Prostate gland (tissue), 2 donors: ENCODE measurements around the gene HACL1. TPM values are rescaled to one million over a fixed set of nuclear protein-coding genes. Genes with fewer than 3 reads are reported as not detected.
A peak's percentile ranks its signal among the peaks of the same experiment; 100 is the strongest.
"Not testable (repeated sequence)": the region's sequence is repeated elsewhere in the genome, so short reads cannot be mapped to it uniquely, and the experiment has no call there.

Experiments
- DNase-seq: peaks from one replicate; pipeline ENCODE4 v3.0.0-alpha.2; 2019; ENCODE audit warnings: low spot score
- H3K27ac ChIP-seq, 2 donors: fragments of 200-600 bp; sonication (generic); 2 replicates each; pipeline ENCODE4 v1.5.1; 2017 to 2019
- H3K27me3 ChIP-seq: fragments of 200-600 bp; sonication (generic); replicated peaks from 2 replicates; pipeline ENCODE4 v1.5.1; 2019; ENCODE audit not compliant: insufficient read depth
- H3K36me3 ChIP-seq, 2 donors: fragments of 200-600 bp; sonication (generic); 1 replicate in 1 of 2; 2 replicates in 1 of 2; pipeline versions ENCODE4 v1.5.1 to v1.8.1; 2017 to 2019
- H3K4me1 ChIP-seq: fragments of 200-600 bp; sonication (generic); replicated peaks from 2 replicates; pipeline ENCODE4 v1.5.1; 2019
- H3K4me3 ChIP-seq, 2 donors: fragments of 200-600 bp; sonication (generic); 2 replicates each; pipeline ENCODE4 v1.5.1; 2017 to 2019
- H3K9me3 ChIP-seq: fragments of 200-600 bp; sonication (generic); 2 replicates; pipeline ENCODE4 v1.5.1; 2017
- POLR2A ChIP-seq: fragments of 450-650 bp; IDR thresholded peaks from one replicate; pipeline ENCODE4 v1.6.1; 2016; ENCODE audit warnings: antibody characterized with exemption, mild to moderate bottlenecking
- POLR2AphosphoS5 ChIP-seq: sonication (generic); formaldehyde crosslinking; IDR thresholded peaks from one replicate; pipeline ENCODE4 v1.6.1; 2017; ENCODE audit warnings: antibody characterized with exemption
- WGBS: methylation state at CpG from one replicate; pipeline ENCODE4 v1.1.5; 2018; 5-methylcytosine and 5-hydroxymethylcytosine counted together
- intact Hi-C: fragments of 100-400 bp; cut with DNase I; formaldehyde crosslinking; loops from one replicate; pipeline ENCODE4 v1.14.2; 2022
- total RNA-seq, 2 donors: library from RNA; depleted of rRNA; stranded (reverse); fragments of >200 nt; gene quantifications; one replicate each; pipeline ENCODE4 v1.1.0, GENCODE V29; 2016
- TF ChIP-seq, protein P1 (sequence below), 4 experiments: fragments of 200-600 bp in 2 of 4; fragments of 450-650 bp in 2 of 4; sonication (generic) in 2 of 4; IDR thresholded peaks; 1 replicate in 3 of 4; 2 replicates in 1 of 4; pipeline ENCODE4 v1.5.1; 2016 to 2019; ENCODE audit warnings: antibody characterized with exemption in 4 of 4, mild to moderate bottlenecking in 2 of 4, moderate library complexity in 2 of 4

Gene HACL1
- total RNA-seq, 2 donors from 2014 or later: 27.9 to 30.6 TPM

DNA sequence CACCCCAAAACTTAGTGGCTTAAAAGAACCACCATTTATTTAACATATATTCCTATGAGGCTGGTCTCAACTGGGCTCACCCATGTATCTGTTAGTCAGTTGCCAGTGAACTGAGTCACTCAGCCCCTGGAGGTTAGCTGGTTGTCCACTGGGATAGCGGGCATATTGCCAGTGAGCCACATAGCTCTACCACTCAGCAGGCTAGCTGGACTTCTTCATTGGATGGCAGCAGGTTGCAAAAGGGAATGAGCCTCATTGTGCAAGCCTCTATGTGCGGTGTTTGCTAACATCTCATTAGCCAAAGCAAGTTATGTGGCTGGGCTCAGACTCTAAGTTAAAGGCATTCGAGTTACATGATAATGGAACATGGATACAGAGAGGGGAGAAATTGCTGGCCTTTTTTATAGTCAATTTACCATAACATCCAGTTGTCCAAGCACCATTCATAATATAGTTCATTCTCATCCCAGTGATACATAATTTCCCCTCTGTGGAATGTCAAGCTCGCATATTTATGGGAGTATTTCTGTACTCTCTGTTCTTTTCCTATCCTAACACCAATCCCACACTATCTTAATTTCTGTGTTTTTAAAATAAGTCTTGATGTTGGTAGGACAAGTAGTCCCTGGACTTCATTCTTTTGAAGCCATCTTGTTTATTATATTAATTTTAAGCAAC lies 8.9 kb upstream of the HACL1 start:
- 82% methylated on average over 4 of the region's 4 CpGs for WGBS
- no peak for TF ChIP-seq POLR2A
- TF ChIP-seq, protein P1, sequence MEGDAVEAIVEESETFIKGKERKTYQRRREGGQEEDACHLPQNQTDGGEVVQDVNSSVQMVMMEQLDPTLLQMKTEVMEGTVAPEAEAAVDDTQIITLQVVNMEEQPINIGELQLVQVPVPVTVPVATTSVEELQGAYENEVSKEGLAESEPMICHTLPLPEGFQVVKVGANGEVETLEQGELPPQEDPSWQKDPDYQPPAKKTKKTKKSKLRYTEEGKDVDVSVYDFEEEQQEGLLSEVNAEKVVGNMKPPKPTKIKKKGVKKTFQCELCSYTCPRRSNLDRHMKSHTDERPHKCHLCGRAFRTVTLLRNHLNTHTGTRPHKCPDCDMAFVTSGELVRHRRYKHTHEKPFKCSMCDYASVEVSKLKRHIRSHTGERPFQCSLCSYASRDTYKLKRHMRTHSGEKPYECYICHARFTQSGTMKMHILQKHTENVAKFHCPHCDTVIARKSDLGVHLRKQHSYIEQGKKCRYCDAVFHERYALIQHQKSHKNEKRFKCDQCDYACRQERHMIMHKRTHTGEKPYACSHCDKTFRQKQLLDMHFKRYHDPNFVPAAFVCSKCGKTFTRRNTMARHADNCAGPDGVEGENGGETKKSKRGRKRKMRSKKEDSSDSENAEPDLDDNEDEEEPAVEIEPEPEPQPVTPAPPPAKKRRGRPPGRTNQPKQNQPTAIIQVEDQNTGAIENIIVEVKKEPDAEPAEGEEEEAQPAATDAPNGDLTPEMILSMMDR (IDR thresholded peaks at IDR 0.05): no peak
- intact Hi-C loops: no loop called here
- no peak overlapping the region for H3K4me3 ChIP-seq
- no peak for DNase-seq
- no peaks in the 10 kb centered on the region for H3K4me1 ChIP-seq
- H3K9me3 ChIP-seq: no peaks in the 10 kb centered on the region
- no peaks in the 10 kb centered on the region for H3K27me3 ChIP-seq
- H3K27ac ChIP-seq: no peak overlapping the region
- no peaks in the 10 kb centered on the region for H3K36me3 ChIP-seq

DNA sequence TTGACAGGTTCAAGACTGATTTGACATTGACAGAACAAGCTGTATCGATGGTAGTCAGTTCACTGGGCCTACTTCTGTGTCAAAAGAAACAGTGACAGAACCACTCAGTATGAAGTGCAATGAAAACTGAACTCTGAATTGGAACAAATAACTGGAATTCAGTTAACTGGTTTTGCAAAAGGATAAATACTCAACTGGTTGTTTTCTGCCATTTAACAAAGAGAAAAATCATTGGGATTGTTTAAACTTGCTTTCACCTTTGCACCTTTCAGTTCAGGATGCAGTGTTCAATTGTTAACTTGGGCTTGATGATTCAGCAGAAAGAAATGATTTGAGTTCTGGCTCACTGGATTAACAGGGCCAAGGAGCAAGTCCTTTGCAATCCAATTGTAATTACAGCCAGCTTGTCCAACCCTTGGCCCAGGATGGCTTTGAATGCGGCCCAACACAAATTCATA lies 5.1 kb upstream of the HACL1 start:
- H3K36me3 ChIP-seq: no peaks in the 10 kb centered on the region
- TF ChIP-seq, protein P1 (IDR thresholded peaks at IDR 0.05): no peak
- TF ChIP-seq POLR2AphosphoS5: no peak
- no peak for TF ChIP-seq POLR2A
- H3K4me3 ChIP-seq: no peak overlapping the region
- H3K4me1 ChIP-seq: no peaks in the 10 kb centered on the region
- no peaks in the 10 kb centered on the region for H3K27me3 ChIP-seq
- H3K27ac ChIP-seq: peak overlapping the region in 1 of 2 donors; percentile 23
- DNase-seq: no peak
- intact Hi-C loops: no loop called here
- no peaks in the 10 kb centered on the region for H3K9me3 ChIP-seq
- WGBS: 63% methylated on average over 2 of the region's 2 CpGs

DNA sequence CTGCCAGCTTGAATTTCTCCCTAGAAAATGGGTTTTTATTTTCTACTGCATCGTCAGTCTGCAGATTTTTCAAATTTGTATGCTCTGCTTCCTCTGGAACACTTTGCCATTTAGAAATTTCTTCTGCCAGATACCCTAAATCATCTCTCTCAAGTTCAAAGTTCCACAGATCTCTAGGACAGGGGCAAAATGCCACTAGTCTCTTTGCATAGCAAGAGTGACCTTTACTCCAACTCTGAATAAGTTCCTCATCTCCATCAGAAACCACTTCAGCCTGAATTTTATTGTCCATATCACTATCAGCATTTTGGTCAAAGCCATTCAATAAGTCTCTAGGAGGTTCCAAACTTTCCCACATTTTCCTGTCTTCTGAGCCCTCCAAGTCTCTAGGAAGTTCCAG lies 3.2 kb upstream of the HACL1 start:
- H3K4me1 ChIP-seq: not testable (repeated sequence)

DNA sequence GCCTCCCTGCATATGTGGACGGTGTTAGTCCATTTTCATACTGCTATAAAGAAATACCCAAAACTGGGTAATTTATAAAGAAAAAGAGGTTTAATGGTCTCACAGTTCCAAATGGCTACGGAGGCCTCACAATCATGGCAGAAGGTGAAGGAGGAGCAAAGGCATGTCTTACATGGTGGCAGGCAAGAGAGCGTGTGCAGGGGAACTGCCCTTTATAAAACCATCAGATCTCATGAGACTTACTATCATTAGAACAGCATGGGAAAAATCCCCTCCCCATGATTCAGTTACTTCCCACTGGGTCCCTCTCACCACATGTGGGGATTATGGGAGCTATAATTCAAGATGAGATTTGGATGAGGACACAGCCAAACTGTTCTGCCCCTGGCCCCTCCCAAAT lies 1.4 kb upstream of the HACL1 start:
- intact Hi-C loops, H3K27me3 ChIP-seq, H3K4me3 ChIP-seq, DNase-seq, H3K9me3 ChIP-seq, H3K4me1 ChIP-seq, H3K36me3 ChIP-seq: not testable (repeated sequence)
- H3K27ac ChIP-seq: peak overlapping the region in 1 of 2 donors; percentile 84
- WGBS: 97% methylated on average over 3 of the region's 3 CpGs

More for the DNA sequence above, 3.2 kb upstream of the HACL1 start:
- H3K27me3 ChIP-seq, H3K36me3 ChIP-seq, H3K4me3 ChIP-seq, H3K27ac ChIP-seq, intact Hi-C loops, DNase-seq, H3K9me3 ChIP-seq: not testable (repeated sequence)
- 92% methylated on average over 1 of the region's 1 CpG for WGBS

DNA sequence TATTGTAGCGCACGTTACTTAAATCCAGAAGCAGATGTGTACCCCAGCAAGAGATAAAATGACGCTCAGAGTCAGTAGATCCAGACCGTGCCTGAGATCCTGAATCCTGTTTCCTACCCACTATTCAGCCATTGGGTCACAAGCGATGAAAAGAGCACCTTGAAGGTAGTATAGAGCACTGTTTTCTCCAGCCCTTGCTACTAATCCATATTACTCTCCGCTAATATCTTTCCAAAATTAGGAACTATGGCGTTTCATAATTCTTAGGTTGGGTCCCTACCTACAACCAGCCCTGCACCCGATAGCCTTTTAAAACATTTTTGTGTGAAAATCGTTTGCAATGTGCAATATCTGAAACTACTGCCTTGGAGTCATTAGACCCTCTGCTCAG lies 772 bp upstream of the HACL1 start:
- Histone ChIP-seq H3K4me3 (peak overlapping the region; percentile 71 to 83), H3K36me3 (peaks cover 0 to 4% of the 10 kb centered on the region in 2 donors), H3K27me3 (no peaks in the 10 kb centered on the region), H3K9me3 (no peaks in the 10 kb centered on the region), H3K4me1 (no peaks in the 10 kb centered on the region), H3K27ac (peak overlapping the region; percentile 84 to 87)
- no peak for DNase-seq
- TF ChIP-seq, protein P1 (IDR thresholded peaks at IDR 0.05): no peak
- TF ChIP-seq POLR2AphosphoS5: no peak
- TF ChIP-seq POLR2A: no peak
- WGBS: 2% methylated on average over 9 of the region's 9 CpGs
- intact Hi-C loops: no loop called here

DNA sequence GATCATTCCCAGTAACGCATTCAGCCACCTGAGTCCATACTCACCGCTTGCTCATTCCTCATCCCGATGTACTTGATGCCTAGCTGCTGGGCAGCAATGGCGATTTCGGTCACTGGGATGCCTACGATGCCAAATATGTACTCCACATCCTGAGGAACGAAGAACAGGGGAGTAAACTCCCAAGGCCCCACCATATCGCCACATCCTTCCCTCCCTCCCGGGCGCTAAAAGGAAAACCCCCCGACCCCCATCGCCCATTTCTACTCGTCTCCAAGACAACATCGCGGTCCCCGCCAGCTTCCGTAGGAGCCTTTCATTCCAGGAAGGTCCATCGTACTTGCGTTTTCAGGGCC lies 347 bp downstream of the HACL1 start:
- H3K36me3 ChIP-seq: peaks cover 0 to 4% of the 10 kb centered on the region in 2 donors
- TF ChIP-seq POLR2A: no peak
- TF ChIP-seq POLR2AphosphoS5: no peak
- TF ChIP-seq, protein P1 (IDR thresholded peaks at IDR 0.05): no peak
- no peaks in the 10 kb centered on the region for H3K4me1 ChIP-seq
- intact Hi-C loops: no loop called here
- peak overlapping the region; percentile 84 to 87 for H3K27ac ChIP-seq
- 2% methylated on average over 19 of the region's 19 CpGs for WGBS
- H3K4me3 ChIP-seq: peak overlapping the region; percentile 71 to 83
- no peaks in the 10 kb centered on the region for H3K9me3 ChIP-seq
- H3K27me3 ChIP-seq: no peaks in the 10 kb centered on the region
- no peak for DNase-seq
